Measurements from ENCODE around the gene GPR3. TPM values are rescaled to one million over a fixed set of nuclear protein-coding genes. Genes with fewer than 3 reads are reported as not detected.

GPR3 gene
- total and polyA plus RNA-seq, 4 donors: 0.51 to 1.8 (median 0.94) TPM

GRCh38 chr1:27365372-27366112 lies 26.9 kb upstream of the GPR3 start:
- Histone ChIP-seq H3K4me3 (peak overlapping the region; percentile 63), H3K27me3 (ENCODE audit: control insufficient read depth in 3 of 3, insufficient read depth in 3 of 3, low read length in 2 of 3) (no peaks in the 10 kb centered on the region), H3K9ac (ENCODE audit: insufficient read depth in 1 of 2, low read length in 2 of 2) (peak overlapping the region in 1 of 2 donors; percentile 62), H3K36me3 (ENCODE audit: control insufficient read depth in 4 of 4, insufficient read depth in 4 of 4, low read length in 4 of 4) (peaks cover 0 to 42% (median 2%) of the 10 kb centered on the region in 4 donors), H3K9me3 (ENCODE audit: control insufficient read depth in 4 of 4, insufficient read depth in 3 of 4, low read length in 3 of 4) (no peaks in the 10 kb centered on the region), H3K27ac (ENCODE audit: low read depth in 1 of 2, low read length in 1 of 2) (peak overlapping the region; percentile 92 to 98), H3K4me1 (ENCODE audit: control insufficient read depth in 5 of 5, insufficient read depth in 5 of 5, low read length in 5 of 5) (peaks cover 0 to 17% (median 10%) of the 10 kb centered on the region in 5 donors)
- peak; percentile 79 for ATAC-seq (ENCODE audit: insufficient read depth, low FRiP score)
- peak; percentile 94 to 95 (median 95) for DNase-seq
- no peak for TF ChIP-seq CTCF (IDR thresholded peaks at IDR 0.05; ENCODE audit: control extremely low read depth, extremely low read depth)
- WGBS, 2 donors: 3 to 5% methylated on average over 29 to 40 of the region's 40 CpGs

GRCh38 chr1:27366113-27366410 lies 26.4 kb upstream of the GPR3 start:
- H3K4me3 ChIP-seq: peak overlapping the region; percentile 63
- ATAC-seq (ENCODE audit: insufficient read depth, low FRiP score) (peak; percentile 73), DNase-seq (peak; percentile 90 to 91 (median 90))
- no peaks in the 10 kb centered on the region for H3K9me3 ChIP-seq (ENCODE audit: control insufficient read depth in 4 of 4, insufficient read depth in 3 of 4, low read length in 3 of 4)
- 0% methylated on average over 30 of the region's 30 CpGs for WGBS, 2 donors
- peaks cover 0 to 17% (median 10%) of the 10 kb centered on the region in 5 donors for H3K4me1 ChIP-seq (ENCODE audit: control insufficient read depth in 5 of 5, insufficient read depth in 5 of 5, low read length in 5 of 5)
- H3K27ac ChIP-seq (ENCODE audit: low read depth in 1 of 2, low read length in 1 of 2): peak overlapping the region; percentile 92 to 98
- TF ChIP-seq CTCF (IDR thresholded peaks at IDR 0.05; ENCODE audit: control extremely low read depth, extremely low read depth): no peak
- peaks cover 0 to 37% (median 2%) of the 10 kb centered on the region in 4 donors for H3K36me3 ChIP-seq (ENCODE audit: control insufficient read depth in 4 of 4, insufficient read depth in 4 of 4, low read length in 4 of 4)
- H3K27me3 ChIP-seq (ENCODE audit: control insufficient read depth in 3 of 3, insufficient read depth in 3 of 3, low read length in 2 of 3): no peaks in the 10 kb centered on the region
- H3K9ac ChIP-seq (ENCODE audit: insufficient read depth in 1 of 2, low read length in 2 of 2): no peak overlapping the region

GRCh38 chr1:27366411-27367159 lies 25.8 kb upstream of the GPR3 start, which contains the start of gene MAP3K6:
MAP3K6 (minus strand) TSS chr1:27366961; CDS start chr1:27366597, 364 bp downstream.
- Histone ChIP-seq H3K27me3 (ENCODE audit: control insufficient read depth in 3 of 3, insufficient read depth in 3 of 3, low read length in 2 of 3) (no peaks in the 10 kb centered on the region), H3K4me3 (peak within 1 kb of the TSS; percentile 63), H3K9me3 (ENCODE audit: control insufficient read depth in 4 of 4, insufficient read depth in 3 of 4, low read length in 3 of 4) (no peaks in the 10 kb centered on the region), H3K27ac (ENCODE audit: low read depth in 1 of 2, low read length in 1 of 2) (peak within 1 kb of the TSS; percentile 92 to 98), H3K36me3 (ENCODE audit: control insufficient read depth in 4 of 4, insufficient read depth in 4 of 4, low read length in 4 of 4) (peaks cover 0 to 32% (median 2%) of the 10 kb centered on the region in 4 donors), H3K4me1 (ENCODE audit: control insufficient read depth in 5 of 5, insufficient read depth in 5 of 5, low read length in 5 of 5) (peaks cover 0 to 17% (median 10%) of the 10 kb centered on the region in 5 donors), H3K9ac (ENCODE audit: insufficient read depth in 1 of 2, low read length in 2 of 2) (peak within 1 kb of the TSS; percentile 49 to 71)
- DNase-seq (peak; percentile 86 to 87 (median 86)), ATAC-seq (ENCODE audit: insufficient read depth, low FRiP score) (peak; percentile 80)
- peak; percentile 1 for TF ChIP-seq CTCF (IDR thresholded peaks at IDR 0.05; ENCODE audit: control extremely low read depth, extremely low read depth)
- WGBS, 2 donors: 0 to 1% methylated on average over 56 to 67 of the region's 67 CpGs
